Measurements from ENCODE around the gene KTN1.

Gene KTN1

GRCh38 chr14:55571125-55571889 lies 8.7 kb upstream of the KTN1 start:
- DNase-seq (ENCODE audit: low read depth) = no peak

DNA sequence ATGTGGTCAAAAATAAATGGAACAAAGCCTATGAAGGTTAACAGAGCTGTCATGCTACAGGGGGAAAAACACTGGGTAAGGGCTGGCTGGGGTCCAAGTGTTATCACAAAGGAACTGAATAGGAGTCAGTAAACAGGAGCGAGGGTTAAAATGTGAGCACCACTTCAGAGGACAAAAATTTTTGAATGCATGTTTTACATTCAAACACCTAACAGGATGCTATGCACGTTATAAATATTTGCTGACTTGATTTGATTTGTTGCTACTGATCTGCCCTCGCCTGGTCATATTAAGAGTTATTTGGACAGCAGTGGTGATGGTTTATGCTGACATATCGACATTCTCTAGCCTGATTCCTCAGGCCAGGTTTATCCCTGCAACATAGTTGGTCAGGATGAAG lies 7.4 kb upstream of the KTN1 start:
- DNase-seq (ENCODE audit: low read depth) = no peak

DNA sequence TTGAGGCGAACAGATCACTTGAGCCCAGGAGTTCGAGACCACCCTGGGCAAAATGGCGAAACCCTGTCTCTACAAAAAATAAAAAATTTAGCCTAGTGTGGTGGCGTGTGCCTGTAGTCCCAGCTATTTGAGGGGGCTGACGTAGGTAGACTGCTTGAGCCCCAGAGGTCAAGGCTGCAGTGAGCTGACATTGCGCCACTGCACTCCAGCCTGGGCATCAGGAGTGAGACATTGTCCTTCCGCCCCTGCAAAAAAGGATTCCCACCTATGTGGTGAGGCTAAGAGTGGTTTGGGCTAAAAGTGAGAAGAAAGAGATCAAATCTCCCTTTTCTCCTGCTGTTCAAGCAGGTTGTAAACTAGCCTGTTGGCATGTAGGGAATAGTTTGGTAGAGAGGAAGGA lies 5.0 kb upstream of the KTN1 start:
- DNase-seq (ENCODE audit: low read depth) = no peak

DNA sequence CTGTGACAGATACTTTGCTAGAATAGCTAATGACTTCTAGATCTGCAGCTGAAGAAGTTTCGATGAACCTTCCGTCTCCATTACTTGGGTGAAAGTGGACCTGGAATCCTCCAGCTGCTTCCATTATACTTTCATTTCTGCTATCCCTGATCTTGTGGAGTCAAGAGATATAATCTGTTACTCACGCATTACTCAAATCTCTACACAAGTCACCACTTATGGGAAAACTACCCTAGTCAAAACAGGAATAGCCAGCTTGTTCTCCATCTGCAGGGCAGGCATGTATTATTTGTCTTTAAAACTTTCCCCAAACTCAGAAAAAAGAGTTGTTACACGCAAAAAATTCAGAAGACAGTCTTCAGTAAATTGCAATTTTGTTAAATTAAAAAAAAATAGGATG lies 2.8 kb upstream of the KTN1 start:
- no peak for DNase-seq (ENCODE audit: low read depth)

DNA sequence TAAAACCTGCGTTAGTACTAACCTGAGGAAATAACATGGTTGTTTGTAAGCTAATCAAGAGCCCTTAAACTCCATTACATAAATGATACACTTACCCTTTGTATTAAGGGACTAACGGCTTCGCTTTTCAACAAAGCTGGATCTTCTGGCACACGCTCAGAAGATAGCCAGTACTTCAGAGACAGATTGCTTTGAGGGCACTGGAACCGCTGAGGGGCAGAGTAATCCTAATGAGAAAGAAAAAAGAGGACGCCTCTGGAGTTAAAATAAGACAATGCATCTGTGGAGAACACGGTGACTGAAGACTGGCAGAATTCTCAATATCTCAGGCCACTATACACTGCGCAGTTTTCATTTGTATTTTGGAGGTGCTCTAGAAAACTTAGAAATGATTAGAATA lies 1.5 kb upstream of the KTN1 start:
- no peak for DNase-seq (ENCODE audit: low read depth)

DNA sequence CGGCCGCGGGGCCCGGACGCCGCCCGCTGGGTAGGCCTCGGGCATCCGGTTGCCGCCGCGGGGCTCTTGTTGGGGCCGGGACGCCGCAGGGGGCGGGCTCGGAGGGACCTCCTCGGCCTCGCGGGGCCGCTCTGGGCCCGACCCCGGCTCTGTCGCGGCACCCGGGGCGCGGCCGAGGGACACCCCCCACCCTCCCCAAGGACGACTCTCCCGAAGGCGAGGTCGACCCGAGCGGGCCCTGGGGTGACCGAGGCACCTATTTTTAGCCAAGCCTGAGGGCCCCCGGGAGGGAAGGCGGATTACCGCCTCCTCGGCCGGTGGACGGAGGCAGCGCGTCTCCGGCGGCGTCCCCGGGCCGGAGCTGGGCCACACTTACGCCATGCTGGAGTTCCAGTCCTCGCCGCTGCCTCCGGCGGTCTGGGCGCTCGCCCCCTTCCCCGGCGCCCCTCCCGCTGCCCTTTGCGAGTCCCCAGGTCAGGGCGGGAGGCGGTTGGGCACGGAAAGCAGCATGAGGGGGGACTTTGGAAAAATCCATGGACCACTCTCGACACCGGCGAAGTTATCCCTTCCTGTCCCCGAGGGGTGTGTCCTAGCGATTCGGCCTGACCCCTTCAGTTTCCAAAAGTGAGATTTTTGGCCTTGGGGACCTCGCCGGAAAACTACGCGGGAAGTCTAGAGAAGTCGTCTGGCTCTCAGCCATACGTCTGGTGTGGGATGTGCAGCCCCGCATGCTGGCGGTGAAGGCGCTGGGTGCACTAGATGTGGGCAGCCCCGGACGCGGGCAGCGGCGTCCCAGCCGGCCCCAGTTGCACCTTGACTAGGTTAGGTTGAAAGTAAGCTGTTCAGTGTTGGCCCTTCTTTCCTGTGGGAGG lies 699 bp downstream of the KTN1 start:
- peak; percentile 9 for DNase-seq (ENCODE audit: low read depth)

DNA sequence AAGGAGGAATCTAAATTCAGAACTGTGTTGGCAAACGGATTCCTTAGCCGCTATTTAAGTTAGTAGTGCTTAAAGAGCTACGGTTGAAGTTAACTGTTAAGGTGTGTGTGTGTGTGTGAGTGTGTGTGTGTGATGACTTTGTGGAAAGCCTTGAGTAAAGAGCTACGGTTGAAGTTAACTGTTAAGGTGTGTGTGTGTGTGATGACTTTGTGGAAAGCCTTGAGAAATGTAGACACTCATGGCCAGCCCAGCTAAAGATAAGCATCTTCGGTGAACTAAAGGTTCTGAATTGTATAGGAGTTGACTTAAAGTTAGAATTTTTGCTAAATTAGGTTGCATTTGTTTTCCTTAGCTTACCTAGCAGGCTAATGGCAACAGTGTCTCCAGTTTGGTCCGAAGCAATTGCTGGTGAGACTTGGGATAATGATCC lies 1.4 kb downstream of the KTN1 start:
- DNase-seq (ENCODE audit: low read depth) = no peak

- no peak for DNase-seq (ENCODE audit: low read depth)
These were observed 2.7 kb downstream of the KTN1 start for GRCh38 chr14:55582746-55583145.

- DNase-seq (ENCODE audit: low read depth) = no peak
These were observed 4.0 kb downstream of the KTN1 start for GRCh38 chr14:55583942-55584468.

DNA sequence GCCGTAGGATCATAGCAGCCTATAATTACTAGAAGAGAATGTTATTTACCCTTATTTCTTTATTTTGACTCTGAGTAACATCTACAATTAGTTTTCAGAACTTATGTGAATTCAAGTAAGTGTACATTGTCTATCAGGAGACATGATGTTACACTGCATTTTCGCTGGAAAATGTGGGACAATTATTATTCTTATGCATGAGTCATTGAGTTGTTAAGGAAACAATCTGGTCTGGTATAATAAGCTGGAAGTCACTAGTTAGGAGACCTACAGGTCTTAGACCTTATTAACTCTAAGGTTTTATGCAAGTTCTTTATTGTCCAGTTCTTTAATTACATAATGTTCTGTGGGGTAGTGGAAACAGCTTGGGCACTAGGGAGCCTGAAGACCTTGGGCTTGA lies 5.8 kb downstream of the KTN1 start:
- no peak for DNase-seq (ENCODE audit: low read depth)

DNA sequence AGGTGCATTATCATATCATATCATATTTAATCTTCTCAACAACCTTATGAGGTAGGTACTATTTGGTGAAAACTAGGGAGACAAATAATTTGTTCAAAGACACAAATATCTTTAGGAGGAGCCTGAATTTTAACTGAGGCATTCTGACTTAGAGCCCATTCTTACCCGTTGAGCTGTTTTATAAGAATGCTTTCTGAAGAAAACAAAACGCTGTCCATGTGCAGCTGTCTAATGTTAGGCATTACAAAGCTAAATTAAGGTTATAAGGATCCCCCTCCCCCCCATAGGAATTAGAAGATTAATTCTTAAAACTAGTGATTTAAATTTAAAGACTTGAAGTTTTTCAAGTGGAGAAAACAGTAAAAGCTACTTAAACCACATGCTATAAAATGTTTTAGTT lies 6.4 kb downstream of the KTN1 start:
- no peak for DNase-seq (ENCODE audit: low read depth)

DNA sequence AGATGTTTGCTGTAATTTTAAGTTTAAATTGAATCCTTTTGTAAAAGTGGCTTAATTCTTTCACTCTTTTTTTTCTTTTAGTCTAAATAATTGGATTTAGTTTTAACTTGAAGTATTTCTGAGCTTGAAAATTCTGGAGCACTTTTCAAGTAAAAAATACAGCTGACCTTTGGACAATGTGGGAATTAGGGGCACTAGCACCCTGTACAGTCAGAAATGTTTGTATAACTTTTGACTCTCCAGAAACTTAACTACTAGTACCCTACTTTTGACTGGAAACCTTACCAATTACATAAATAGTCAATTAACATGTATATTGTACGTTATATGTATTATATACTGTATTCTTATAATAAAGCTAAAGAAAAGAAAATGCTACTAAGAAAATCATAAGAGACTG lies 7.8 kb downstream of the KTN1 start:
- no peak for DNase-seq (ENCODE audit: low read depth)

DNA sequence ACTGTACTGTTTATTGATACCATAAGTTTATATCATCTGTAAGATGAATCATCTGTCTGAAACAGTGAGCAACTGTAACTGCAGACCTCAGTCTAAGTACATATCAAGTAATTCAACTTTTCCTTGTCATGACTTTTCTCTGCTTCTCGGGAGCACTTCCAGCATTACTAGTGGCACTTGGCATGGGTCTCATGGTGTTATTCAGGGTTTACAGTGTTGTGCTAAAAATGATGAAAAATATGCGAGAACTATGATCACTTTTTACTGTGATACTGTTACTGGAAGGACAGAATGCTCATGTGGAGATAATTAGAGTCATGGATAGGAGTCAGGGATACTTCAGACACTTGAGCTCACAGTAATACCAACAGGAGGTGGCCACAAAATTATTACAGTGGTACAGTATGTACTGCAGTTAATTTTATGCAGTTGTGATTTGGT lies 8.3 kb downstream of the KTN1 start:
- DNase-seq (ENCODE audit: low read depth) = no peak

DNA sequence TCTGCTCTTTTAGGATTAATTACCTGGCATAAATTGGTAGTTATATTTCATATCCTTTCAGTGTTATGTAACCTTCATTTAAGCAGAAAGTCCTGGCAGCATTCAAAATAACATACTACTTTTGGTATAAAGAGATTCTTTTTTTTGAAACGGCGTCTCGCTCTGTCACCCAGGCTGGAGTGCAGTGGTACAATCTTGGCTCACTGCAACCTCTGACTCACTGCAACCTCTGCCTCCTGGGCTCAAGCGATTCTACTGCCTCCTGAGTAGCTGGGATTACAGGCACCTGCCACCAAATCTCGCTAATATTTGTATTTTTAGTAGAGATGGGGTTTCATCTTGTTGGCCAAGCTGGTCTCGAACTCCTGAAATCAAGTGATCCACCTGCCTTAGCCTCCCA lies 9.2 kb downstream of the KTN1 start:
- DNase-seq (ENCODE audit: low read depth) = no peak

GRCh38 chr14:55592436-55592835 lies 12.4 kb downstream of the KTN1 start:
- no peak for DNase-seq (ENCODE audit: low read depth)

DNA sequence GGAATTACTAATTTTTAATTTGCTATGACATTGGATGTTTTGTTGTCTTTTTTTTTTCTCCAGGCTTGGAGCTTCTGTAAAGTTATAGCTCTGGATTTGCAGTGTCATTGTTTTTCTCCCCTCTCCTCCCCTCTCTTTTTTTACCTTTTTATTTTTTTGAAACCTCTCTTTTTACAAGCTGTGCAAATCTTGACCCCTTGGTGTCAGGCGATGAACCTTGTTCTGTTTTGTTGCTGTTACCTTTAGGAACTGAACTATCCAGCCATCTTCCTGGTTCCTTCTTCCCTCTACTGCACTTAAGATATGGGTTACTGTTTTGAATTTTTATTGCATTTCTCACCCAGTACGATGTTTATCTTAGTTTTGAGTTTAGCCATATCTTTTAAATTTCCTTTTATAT lies 13.7 kb downstream of the KTN1 start:
- DNase-seq (ENCODE audit: low read depth) = no peak

GRCh38 chr14:55599250-55599879 lies 19.4 kb downstream of the KTN1 start:
- no peak for DNase-seq (ENCODE audit: low read depth)

DNA sequence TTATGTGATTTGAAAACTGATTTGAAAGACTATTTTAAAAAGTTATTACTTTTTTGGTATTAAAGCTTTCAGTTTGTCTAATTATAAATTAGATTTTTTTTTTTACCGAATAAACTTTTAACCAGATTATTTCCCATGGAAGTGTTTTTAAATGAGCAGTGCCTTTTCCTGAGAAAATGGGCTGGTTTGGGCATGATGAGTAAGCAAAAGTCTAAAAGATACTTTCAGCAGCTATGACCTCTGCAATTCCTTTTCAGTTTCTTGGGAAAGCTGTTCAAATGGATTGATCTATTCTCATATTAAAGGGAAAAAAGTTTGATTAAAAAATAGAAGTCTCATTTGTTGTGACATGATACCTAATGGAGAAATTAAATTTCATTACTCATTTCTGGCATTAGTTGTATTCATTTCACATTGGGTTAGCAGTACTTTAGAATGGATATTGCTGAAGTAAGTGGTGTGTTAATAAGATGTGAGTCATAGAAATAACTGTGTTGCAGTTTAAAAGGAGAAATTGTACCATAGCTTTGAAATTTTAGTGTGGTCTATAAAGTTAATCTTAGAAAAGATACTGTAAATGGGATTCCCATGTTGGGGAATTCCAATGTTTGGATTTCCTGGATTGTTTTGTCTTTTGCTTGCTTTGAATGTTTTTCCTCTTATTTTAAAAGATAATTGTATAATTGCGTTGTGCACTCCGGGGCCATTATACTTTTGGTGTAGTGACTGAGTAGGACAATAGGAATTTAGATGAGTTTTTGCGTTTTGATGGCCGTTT lies 21.0 kb downstream of the KTN1 start:
- no peak for DNase-seq (ENCODE audit: low read depth)

DNA sequence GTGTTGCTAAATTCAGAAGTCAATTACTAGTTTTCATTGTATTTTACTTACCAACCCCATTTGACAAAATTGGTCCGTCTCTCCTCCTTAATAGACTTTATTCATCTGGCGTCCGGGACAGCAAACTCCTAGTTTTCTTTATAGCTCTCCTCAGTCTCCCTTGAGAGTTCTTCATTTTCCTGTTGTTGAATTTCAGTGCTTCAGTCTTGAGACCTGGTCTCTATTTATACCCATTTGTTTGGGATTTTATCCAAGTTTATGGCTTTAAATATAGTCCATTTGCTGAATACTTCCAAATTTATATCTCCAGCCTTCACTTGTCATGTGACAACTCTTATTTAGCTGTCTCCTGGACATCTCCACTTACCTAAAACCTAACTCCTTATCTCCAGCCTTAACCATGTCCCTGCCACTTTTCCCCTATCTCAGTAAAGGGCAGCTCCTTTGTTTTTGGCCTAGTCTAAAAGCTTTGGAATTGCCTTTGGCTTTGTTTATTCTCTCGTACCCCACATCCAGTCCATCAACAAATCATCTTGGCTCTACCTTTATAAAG lies 23.5 kb downstream of the KTN1 start:
- DNase-seq (ENCODE audit: low read depth) = no peak

GRCh38 chr14:55604488-55604887 lies 24.5 kb downstream of the KTN1 start:
- no peak for DNase-seq (ENCODE audit: low read depth)

DNA sequence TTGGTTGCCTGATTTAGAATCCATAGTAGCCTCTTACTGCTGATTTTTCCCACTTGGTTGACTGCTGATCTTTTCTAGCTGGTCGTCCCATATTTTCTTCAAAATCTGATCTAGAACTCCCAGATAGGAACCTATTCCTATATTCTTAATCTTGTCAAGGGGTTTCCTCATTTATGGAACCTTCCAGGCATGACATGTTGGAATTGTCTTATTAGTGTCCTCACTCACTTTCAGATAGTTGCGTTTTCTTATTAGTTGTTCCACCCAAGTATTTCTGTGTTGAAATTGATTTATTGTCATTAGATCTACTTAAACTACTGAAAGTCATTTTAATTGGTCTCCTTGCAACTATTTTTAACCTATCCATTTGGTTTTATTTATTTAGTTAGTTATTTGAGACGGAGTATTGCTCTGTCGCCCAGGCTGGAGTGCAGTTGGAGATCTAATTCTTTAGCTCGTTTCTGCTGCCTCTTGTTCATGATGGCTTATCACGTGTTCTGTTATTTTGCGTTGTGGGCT lies 25.0 kb downstream of the KTN1 start:
- no peak for DNase-seq (ENCODE audit: low read depth)
